Tibial nerve (tissue), 4 donors: Measurements from ENCODE around the gene GALNTL6.

ENCODE experiments used
- CTCF ChIP-seq, 5 experiments: fragments of 200-600 bp in 3 of 5; fragments of 450-650 bp in 2 of 5; sonication (generic) in 3 of 5; IDR thresholded peaks; one replicate each; pipeline ENCODE4 v1.5.1; 2016 to 2019; ENCODE audit warnings: antibody characterized with exemption in 5 of 5, mild to moderate bottlenecking in 3 of 5, moderate library complexity in 2 of 5
- EP300 ChIP-seq, 2 donors: sonication (generic); formaldehyde crosslinking; IDR thresholded peaks; one replicate each; pipeline ENCODE4 v1.6.1; 2017; ENCODE audit warnings: antibody characterized with exemption in 2 of 2, mild to moderate bottlenecking in 1 of 2

GRCh38 chr4:172707622-172708021 is 894.4 kb downstream of the GALNTL6 start:
- TF ChIP-seq CTCF (IDR thresholded peaks at IDR 0.05) (no peak), EP300 (IDR thresholded peaks at IDR 0.05) (no peak)
